ENCODE results near the gene DNASE2.

GRCh38 chr19:12893582-12893981, 12.3 kb upstream of the DNASE2 start:
- TF ChIP-seq EZH2 (IDR thresholded peaks at IDR 0.05; ENCODE audit: low read length, missing control alignments), result no peak
- TF ChIP-seq CTCF (conservative IDR thresholded peaks at IDR 0.05 in 1 of 2, IDR thresholded peaks at IDR 0.05 in 1 of 2; ENCODE audit: low read depth in 1 of 2, low read length in 2 of 2), result no peak
